OCI-LY3 (cell line): Measurements from ENCODE around the gene CPLANE1.

Experiments
- EZH2phosphoT487 ChIP-seq: fragments of 200-600 bp; shearing (Covaris generic); IDR thresholded peaks from 2 replicates; pipeline ENCODE4 v1.6.1; 2018; ENCODE audit warnings: antibody characterized with exemption, mixed run types, low read depth
- TF ChIP-seq, protein P1 (sequence below): fragments of 200-600, 300-600 bp; sonication (generic); IDR thresholded peaks from 2 replicates; pipeline ENCODE4 v1.5.1; 2014; ENCODE audit warnings: antibody characterized with exemption, low read length, low read depth

DNA sequence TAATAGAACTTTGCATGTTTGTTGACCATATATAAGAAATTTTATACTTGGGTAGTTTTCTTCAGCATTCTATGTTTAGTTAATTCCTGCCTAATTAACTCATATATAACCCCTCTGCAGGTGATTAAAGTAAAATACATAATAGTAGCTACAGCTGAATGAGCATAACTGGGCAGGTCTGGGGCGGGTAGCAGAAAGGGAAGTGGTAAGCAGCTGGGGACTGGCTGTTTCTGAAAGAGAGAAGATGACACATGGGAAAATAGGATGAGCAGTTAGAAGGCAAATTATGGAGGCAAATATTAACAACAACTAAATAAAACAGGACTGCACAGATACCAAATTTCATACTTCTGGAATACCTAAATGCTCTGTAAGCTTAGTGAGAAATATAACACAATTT, 128.1 kb downstream of the CPLANE1 start:
- TF ChIP-seq, protein P1, sequence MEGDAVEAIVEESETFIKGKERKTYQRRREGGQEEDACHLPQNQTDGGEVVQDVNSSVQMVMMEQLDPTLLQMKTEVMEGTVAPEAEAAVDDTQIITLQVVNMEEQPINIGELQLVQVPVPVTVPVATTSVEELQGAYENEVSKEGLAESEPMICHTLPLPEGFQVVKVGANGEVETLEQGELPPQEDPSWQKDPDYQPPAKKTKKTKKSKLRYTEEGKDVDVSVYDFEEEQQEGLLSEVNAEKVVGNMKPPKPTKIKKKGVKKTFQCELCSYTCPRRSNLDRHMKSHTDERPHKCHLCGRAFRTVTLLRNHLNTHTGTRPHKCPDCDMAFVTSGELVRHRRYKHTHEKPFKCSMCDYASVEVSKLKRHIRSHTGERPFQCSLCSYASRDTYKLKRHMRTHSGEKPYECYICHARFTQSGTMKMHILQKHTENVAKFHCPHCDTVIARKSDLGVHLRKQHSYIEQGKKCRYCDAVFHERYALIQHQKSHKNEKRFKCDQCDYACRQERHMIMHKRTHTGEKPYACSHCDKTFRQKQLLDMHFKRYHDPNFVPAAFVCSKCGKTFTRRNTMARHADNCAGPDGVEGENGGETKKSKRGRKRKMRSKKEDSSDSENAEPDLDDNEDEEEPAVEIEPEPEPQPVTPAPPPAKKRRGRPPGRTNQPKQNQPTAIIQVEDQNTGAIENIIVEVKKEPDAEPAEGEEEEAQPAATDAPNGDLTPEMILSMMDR: no peak
- TF ChIP-seq EZH2phosphoT487: no peak
